SIG-M5 (cell line): Measurements from ENCODE around the gene SATL1.
"Not testable (repeated sequence)": the region's sequence is repeated elsewhere in the genome, so short reads cannot be mapped to it uniquely, and the experiment has no call there.

Source experiments
- DNase-seq: peaks from one replicate; lab custom pipeline; 2025; lab: John Stamatoyannopoulos, UW

The SATL1 gene

GRCh38 chrX:85108165-85108564 is 135.4 kb downstream of the SATL1 start:
- no peak for DNase-seq

GRCh38 chrX:85107407-85107806 is 136.2 kb downstream of the SATL1 start:
- no peak for DNase-seq

DNA sequence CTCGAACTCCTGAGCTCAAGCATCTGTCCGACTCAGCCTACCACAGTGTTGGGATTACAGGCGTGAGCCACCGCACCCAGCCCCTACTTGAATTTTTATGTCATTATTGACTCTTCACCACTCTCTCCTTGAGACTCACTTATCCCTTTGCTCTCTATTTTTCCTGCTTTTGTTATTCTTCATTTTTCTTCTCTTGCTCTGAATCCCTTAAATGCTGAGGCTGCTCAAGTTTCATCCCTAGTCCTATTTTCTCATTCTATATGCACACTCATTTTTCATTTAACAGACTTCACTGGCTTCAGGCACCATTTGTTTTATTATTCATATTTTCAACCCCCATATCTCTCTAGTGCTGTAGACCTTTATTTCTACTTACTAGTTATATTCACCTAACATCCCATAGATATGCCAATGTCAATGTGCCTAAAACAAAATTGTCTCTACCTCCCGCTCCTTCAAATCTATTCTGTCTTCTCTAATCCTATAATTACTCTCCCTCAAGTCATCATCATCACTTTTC is 154.2 kb downstream of the SATL1 start:
- DNase-seq: no peak

GRCh38 chrX:85084770-85085393 is 158.7 kb downstream of the SATL1 start:
- no peak for DNase-seq

DNA sequence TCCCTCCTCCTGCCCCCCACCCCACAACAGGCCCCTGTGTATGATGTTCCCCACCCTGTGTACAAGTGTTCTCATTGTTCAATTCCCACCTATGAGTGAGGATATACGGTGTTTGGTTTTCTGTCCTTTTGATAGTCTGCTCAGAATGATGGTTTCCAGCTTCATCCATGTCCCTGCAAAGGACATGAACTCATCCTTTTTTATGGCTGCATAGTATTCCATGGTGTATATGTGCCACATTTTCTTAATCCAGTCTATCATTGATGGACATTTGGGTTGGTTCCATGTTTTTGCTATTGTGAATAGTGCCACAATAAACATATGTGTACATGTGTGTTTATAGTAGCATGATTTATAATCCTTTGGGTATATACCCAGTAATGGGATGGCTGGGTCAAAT is 166.3 kb downstream of the SATL1 start:
- not testable (repeated sequence) for DNase-seq

DNA sequence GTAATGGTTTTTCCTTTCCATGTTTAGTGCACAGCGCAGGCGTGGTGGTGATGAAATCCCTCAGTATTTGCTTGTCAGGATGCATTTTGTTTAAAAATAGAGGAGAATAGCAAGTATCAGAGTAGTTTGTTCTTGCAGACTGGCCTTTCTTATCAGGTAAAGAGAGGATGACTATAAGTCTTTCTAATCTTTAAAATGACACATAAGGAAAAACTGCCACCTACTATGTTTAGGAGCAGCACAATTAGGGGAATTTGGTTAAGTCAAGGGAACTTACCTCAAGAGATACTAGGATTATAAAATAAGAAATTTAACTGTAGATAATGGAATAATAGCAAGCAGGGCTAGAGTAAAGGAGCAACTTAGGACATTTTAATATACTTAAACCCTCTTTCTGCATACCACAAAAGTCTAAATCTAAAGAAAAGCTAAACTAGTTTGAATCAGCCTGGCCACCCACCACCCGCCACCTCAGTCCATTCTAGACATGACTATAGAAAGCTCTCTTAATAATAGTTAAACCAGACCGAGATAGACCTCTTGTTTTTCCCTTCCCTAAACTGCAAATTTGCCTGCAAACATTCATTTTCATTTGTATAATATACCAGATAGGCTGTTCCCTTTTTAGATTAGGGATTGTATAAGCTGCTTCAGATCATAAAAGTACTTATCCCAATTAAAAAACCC is 177.9 kb downstream of the SATL1 start:
- DNase-seq: no peak

DNA sequence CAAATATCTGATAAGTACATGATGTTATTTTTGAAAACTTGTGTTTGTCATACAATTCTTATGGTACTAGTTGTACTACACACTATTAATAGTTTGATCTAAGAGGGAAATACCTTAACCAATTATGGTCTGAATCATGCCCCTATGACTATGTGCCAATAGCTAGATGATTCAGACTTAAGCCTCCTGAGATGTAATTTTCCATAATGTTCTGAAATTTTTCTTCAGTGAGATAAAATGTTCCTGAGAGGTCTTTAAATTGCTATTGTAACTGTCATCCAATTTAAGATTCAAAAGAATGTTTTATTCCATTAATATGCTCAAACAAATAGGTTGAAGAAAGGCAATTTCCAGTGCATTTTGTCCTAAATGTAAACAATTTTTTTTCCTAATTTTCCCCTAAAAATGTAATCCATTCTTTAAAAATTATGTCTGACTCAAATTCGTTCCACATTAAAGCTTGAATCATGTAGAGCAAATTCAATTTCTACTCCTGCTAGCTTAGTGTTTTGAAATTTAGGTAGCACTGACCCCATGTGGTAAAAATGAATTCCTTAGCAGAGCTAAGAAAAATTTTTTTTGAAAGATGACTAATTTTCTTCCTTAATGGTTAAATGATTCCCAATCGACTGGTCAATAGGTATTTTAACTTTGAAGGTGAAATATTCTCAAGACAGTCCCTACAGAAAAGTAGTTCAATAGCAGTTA is 190.8 kb downstream of the SATL1 start:
- no peak for DNase-seq

DNA sequence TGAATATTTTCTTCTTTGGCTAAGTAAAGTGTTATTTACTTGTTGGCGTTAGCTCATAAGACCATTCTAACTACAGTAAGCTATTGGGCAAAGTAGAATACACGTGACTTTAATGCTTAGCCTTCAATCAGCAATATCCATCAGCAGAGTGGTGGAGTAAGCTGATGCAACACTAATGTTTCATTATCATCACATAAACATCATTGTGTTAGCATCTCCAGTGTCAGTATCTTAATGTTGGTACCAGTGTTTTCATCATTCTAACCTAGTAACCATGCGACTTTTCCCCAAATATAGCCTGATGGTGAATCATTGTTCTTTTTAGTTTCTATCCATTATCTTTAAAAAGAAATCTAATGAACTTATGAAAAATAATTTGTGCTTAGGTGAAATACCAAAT is 191.4 kb downstream of the SATL1 start:
- DNase-seq: no peak

DNA sequence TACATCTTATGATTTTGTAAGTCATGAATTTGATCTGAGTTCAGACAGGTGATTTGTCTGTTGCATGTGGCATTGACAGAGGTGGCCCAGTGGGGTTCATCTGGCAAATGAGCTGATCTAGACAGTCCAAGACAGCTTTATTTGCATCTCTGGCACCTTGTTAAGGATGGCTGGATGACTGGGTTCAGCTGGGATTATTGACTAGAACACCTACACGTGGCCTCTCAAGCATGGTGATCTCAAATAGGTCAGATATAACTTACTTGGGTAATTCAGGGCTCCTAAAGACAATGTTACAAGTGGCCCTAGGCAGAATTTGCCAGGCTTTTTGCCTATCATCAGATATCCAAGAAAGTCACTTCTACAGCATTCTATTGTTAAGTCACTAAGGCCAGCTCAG is 192.0 kb downstream of the SATL1 start:
- no peak for DNase-seq
